HepG2 (cell line): ENCODE results near the gene RHEBL1. TPM values are rescaled to one million over a fixed set of nuclear protein-coding genes. Genes with fewer than 3 reads are reported as not detected.
A peak's percentile ranks its signal among the peaks of the same experiment; 100 is the strongest.

Source experiments
- CENPX ChIP-seq: sonication (generic); formaldehyde crosslinking; IDR thresholded peaks from 2 replicates; pipeline ENCODE4 v1.9.0; 2021; ENCODE audit warnings: mild to moderate bottlenecking, missing genetic modification reagents, moderate library complexity
- FOSL1 ChIP-seq: sonication (generic); formaldehyde crosslinking; IDR thresholded peaks from 2 replicates; pipeline ENCODE4 v1.9.0; 2021; ENCODE audit warnings: missing genetic modification reagents, borderline replicate concordance
- JUNB ChIP-seq: sonication (generic); formaldehyde crosslinking; IDR thresholded peaks from 2 replicates; pipeline ENCODE4 v1.8.0; 2022; ENCODE audit warnings: missing genetic modification reagents, mild to moderate bottlenecking, borderline replicate concordance
- MED8 ChIP-seq: sonication (generic); formaldehyde crosslinking; IDR thresholded peaks from 2 replicates; pipeline ENCODE4 v1.8.1; 2023; ENCODE audit warnings: mild to moderate bottlenecking, missing genetic modification reagents; ENCODE audit not compliant: insufficient replicate concordance
- NFYB ChIP-seq: sonication (generic); formaldehyde crosslinking; IDR thresholded peaks from 2 replicates; pipeline ENCODE4 v1.4.0; 2020; ENCODE audit warnings: missing genetic modification reagents
- PCBP2 ChIP-seq: fragments of 200-400 bp; formaldehyde crosslinking; optimal IDR thresholded peaks from 2 replicates; pipeline ENCODE3; 2018; ENCODE audit warnings: low read length, low read depth; ENCODE audit not compliant: poor library complexity, severe bottlenecking
- SNAI1 ChIP-seq: sonication (generic); formaldehyde crosslinking; IDR thresholded peaks from 2 replicates; pipeline ENCODE4 v1.5.0; 2020; ENCODE audit warnings: mild to moderate bottlenecking, missing genetic modification reagents, borderline replicate concordance
- SPEN ChIP-seq: sonication (generic); formaldehyde crosslinking; IDR thresholded peaks from 2 replicates; pipeline ENCODE4 v1.5.1; 2020; ENCODE audit warnings: low read depth, mild to moderate bottlenecking, missing genetic modification reagents
- ZBTB20 ChIP-seq: sonication (generic); formaldehyde crosslinking; IDR thresholded peaks from 2 replicates; pipeline ENCODE4 v1.8.1; 2023; ENCODE audit warnings: missing genetic modification reagents, low read depth, mild to moderate bottlenecking, borderline replicate concordance
- ZNF3 ChIP-seq: IDR thresholded peaks from 2 replicates; pipeline ENCODE4 v1.7.0; 2017; ENCODE audit warnings: inconsistent platforms
- ZNF678 ChIP-seq: sonication (generic); formaldehyde crosslinking; IDR thresholded peaks from 2 replicates; pipeline ENCODE4 v1.4.0; 2020; ENCODE audit warnings: mild to moderate bottlenecking, missing genetic modification reagents
- ZNF850 ChIP-seq: sonication (generic); formaldehyde crosslinking; conservative IDR thresholded peaks from 2 replicates; pipeline ENCODE4 v1.9.0; 2021; ENCODE audit warnings: mild to moderate bottlenecking, missing genetic modification reagents
- polyA plus RNA-seq, 8 experiments: library from polyadenylated mRNA; depleted of rRNA in 3 of 8; stranded (reverse) in 7 of 8; unstranded in 1 of 8; fragments of >200 nt; fragmentation: Illumina TruSeq in 4 of 8; extraction: Trizol in 4 of 8; gene quantifications; 2 replicates each; pipeline versions ENCODE4 v1.2.1 to v1.2.3, GENCODE V29; 2011 to 2016; ENCODE audit warnings: low read depth in 4 of 8, missing spikeins in 1 of 8, mixed read lengths in 1 of 8; ENCODE audit not compliant: insufficient read depth in 1 of 8
- total RNA-seq, 5 experiments: library from RNA; depleted of rRNA; stranded (reverse); fragments of >200 nt; fragmentation: Illumina TruSeq; extraction: Trizol; gene quantifications; 2 replicates each; pipeline ENCODE4 v1.2.3, GENCODE V29; 2016; ENCODE audit warnings: low read depth in 1 of 5
- TF ChIP-seq, protein P1 (sequence below): sonication (generic); formaldehyde crosslinking; IDR thresholded peaks from 2 replicates; pipeline ENCODE4 v1.4.0; 2020; ENCODE audit warnings: mild to moderate bottlenecking, missing genetic modification reagents
- TF ChIP-seq, protein P2 (sequence below): sonication (generic); formaldehyde crosslinking; IDR thresholded peaks from 2 replicates; pipeline ENCODE4 v1.8.0; 2022; ENCODE audit warnings: missing genetic modification reagents, mild to moderate bottlenecking, borderline replicate concordance
- TF ChIP-seq, protein P3 (sequence below): sonication (generic); formaldehyde crosslinking; IDR thresholded peaks from 2 replicates; pipeline ENCODE4 v1.8.0; 2022; ENCODE audit warnings: missing genetic modification reagents, low read depth, mild to moderate bottlenecking, borderline replicate concordance
- TF ChIP-seq, protein P4 (sequence below): sonication (generic); formaldehyde crosslinking; IDR thresholded peaks from 2 replicates; pipeline ENCODE4 v1.5.0; 2020; ENCODE audit warnings: missing genetic modification reagents
- TF ChIP-seq, protein P5 (sequence below): sonication (generic); formaldehyde crosslinking; IDR thresholded peaks from 2 replicates; pipeline ENCODE4 v1.5.0; 2020; ENCODE audit warnings: missing genetic modification reagents

The RHEBL1 gene
- total and polyA plus RNA-seq, 2 of the 13 experiments (the other 11 are each of a cell fraction or from before 2014, with no cell fraction given) = 1.4 to 2.5 TPM

DNA sequence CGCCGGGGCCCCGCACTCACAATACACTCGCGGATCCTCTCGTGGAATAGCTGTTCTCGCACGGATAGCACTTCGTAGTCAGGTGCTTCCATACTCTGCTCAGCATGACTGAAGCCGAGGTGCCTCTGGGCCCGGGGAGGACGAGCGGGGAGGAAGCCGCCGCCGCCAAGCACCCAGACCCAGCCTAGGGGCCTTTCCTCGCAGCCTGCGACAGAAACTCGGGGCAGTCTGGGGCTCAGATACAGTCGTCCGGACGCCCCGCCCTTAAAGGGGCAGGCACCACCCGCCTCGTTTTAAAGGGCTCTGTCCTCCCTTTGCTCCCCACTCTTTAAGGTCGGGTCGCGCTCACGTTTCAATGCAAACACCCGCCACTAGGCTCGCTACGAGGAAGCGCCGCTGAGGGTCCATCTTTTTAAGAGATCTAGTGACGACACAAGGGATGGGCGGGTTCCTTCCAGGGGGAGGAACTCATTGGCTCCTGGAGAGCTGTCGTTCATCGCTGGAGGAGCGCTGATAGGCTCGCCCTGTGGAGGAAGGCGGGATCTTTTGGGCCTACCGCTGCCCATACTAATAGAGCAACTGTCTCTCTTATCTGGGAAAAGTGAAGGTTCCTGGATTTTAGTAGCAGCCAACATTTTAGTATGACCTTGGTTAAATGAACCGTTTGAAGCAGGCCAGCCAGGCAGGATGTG, 40.8 kb upstream of the RHEBL1 start, which contains the start of gene LMBR1L (continued):
- no peak for TF ChIP-seq ZNF3 (CRISPR knock-in tag)
- TF ChIP-seq SPEN = no peak
- TF ChIP-seq SNAI1 (CRISPR knock-in tag) = no peak
- TF ChIP-seq JUNB (CRISPR knock-in tag) = no peak
- TF ChIP-seq, protein P1, sequence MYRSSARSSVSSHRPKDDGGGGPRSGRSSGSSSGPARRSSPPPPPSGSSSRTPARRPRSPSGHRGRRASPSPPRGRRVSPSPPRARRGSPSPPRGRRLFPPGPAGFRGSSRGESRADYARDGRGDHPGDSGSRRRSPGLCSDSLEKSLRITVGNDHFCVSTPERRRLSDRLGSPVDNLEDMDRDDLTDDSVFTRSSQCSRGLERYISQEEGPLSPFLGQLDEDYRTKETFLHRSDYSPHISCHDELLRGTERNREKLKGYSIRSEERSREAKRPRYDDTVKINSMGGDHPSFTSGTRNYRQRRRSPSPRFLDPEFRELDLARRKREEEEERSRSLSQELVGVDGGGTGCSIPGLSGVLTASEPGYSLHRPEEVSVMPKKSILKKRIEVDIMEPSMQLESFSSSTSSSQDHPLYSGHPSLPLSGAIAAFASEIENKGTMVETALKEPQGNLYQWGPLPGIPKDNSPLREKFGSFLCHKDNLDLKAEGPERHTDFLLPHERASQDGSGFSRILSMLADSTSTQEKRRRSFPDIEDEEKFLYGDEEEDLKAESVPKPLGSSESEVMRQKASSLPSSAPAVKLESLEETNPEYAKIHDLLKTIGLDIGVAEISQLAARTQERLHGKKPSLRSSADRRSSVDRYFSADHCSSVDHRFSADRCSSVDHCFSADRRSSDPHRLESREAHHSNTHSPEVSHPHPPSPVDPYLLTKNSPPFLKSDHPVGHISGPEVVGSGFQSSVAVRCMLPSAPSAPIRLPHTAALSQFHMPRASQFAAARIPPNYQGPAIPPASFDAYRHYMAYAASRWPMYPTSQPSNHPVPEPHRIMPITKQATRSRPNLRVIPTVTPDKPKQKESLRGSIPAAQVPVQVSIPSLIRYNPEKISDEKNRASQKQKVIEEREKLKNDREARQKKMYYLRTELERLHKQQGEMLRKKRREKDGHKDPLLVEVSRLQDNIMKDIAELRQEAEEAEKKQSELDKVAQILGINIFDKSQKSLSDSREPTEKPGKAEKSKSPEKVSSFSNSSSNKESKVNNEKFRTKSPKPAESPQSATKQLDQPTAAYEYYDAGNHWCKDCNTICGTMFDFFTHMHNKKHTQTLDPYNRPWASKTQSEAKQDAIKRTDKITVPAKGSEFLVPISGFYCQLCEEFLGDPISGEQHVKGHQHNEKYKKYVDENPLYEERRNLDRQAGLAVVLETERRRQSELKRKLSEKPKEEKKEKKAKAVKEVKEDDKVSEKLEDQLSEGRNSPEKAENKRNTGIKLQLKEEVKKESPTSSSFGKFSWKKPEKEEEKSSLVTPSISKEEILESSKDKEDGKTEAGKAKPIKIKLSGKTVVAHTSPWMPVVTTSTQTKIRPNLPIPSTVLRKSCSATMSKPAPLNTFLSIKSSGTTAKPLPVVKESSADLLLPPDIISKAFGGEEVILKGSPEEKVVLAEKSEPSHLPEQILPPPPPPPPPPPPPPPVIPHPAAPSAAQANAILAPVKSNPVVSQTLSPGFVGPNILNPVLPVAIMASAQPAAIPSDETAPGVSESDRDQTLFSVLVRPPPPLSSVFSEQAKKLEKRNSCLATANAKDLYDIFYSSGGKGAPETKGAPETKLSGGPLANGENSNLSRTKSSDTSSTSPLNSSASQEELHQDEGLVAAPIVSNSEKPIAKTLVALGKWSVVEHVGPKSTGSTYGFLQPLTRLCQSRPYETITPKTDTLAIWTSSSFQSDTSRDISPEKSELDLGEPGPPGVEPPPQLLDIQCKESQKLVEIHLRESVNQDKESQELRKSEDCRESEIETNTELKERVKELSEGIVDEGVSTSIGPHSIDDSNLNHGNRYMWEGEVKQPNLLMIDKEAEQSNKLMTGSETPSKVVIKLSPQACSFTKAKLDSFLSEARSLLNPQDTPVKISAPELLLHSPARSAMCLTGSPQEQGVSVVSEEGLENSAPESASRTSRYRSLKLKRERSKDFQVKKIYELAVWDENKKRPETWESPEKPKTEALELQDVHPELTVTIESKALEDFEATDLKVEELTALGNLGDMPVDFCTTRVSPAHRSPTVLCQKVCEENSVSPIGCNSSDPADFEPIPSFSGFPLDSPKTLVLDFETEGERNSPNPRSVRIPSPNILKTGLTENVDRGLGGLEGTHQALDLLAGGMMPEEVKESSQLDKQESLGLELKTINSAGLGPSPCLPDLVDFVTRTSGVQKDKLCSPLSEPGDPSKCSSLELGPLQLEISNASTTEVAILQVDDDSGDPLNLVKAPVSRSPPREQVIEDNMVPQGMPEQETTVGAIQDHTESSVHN = no peak
- TF ChIP-seq, protein P2, sequence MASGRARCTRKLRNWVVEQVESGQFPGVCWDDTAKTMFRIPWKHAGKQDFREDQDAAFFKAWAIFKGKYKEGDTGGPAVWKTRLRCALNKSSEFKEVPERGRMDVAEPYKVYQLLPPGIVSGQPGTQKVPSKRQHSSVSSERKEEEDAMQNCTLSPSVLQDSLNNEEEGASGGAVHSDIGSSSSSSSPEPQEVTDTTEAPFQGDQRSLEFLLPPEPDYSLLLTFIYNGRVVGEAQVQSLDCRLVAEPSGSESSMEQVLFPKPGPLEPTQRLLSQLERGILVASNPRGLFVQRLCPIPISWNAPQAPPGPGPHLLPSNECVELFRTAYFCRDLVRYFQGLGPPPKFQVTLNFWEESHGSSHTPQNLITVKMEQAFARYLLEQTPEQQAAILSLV = no peak
- TF ChIP-seq MED8 (CRISPR knock-in tag) = no peak
- TF ChIP-seq PCBP2 = no peak
- TF ChIP-seq, protein P3, sequence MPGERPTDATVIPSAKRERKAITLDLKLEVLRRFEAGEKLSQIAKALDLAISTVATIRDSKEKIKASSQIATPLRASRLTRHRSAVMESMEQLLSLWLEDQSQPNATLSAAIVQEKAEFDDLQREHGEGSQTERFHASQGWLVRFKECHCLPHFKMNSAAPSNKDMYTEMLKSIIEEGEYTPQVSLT = no peak
- no peak for TF ChIP-seq ZNF678 (CRISPR knock-in tag)
- TF ChIP-seq, protein P4, sequence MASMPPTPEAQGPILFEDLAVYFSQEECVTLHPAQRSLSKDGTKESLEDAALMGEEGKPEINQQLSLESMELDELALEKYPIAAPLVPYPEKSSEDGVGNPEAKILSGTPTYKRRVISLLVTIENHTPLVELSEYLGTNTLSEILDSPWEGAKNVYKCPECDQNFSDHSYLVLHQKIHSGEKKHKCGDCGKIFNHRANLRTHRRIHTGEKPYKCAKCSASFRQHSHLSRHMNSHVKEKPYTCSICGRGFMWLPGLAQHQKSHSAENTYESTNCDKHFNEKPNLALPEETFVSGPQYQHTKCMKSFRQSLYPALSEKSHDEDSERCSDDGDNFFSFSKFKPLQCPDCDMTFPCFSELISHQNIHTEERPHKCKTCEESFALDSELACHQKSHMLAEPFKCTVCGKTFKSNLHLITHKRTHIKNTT (CRISPR knock-in tag) = no peak
- TF ChIP-seq, protein P5, sequence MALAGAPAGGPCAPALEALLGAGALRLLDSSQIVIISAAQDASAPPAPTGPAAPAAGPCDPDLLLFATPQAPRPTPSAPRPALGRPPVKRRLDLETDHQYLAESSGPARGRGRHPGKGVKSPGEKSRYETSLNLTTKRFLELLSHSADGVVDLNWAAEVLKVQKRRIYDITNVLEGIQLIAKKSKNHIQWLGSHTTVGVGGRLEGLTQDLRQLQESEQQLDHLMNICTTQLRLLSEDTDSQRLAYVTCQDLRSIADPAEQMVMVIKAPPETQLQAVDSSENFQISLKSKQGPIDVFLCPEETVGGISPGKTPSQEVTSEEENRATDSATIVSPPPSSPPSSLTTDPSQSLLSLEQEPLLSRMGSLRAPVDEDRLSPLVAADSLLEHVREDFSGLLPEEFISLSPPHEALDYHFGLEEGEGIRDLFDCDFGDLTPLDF (CRISPR knock-in tag) = 0 out of 2 replicates have a peak, but pooled peaks have one; percentile 36
- no peak for TF ChIP-seq CENPX (CRISPR knock-in tag)
- no peak for TF ChIP-seq ZNF850
- peak; percentile 94 for TF ChIP-seq NFYB
- peak; percentile 55; the same call in 1 of the 2 replicates for TF ChIP-seq ZBTB20 (CRISPR knock-in tag)
- TF ChIP-seq FOSL1 (CRISPR knock-in tag) = no peak
